Left ventricle myocardium inferior (tissue), 1 donor: ENCODE results near the gene MRPL16. TPM values are rescaled to one million over a fixed set of nuclear protein-coding genes. Genes with fewer than 3 reads are reported as not detected.

Experiments used
- DNase-seq: peaks from one replicate; pipeline ENCODE4 v3.0.0-alpha.2; 2020
- H3K27ac ChIP-seq: fragments of 200-600 bp; replicated peaks from 2 replicates; pipeline ENCODE4 v1.8.0; 2021
- H3K27me3 ChIP-seq: fragments of 200-600 bp; 2 replicates; pipeline ENCODE4 v1.8.0; 2021; ENCODE audit warnings: low read depth
- H3K36me3 ChIP-seq: fragments of 200-600 bp; 2 replicates; pipeline ENCODE4 v1.8.0; 2021
- H3K4me1 ChIP-seq: fragments of 200-600 bp; 2 replicates; pipeline ENCODE4 v1.8.0; 2021
- H3K4me3 ChIP-seq: fragments of 200-600 bp; 2 replicates; pipeline ENCODE4 v1.8.0; 2021; ENCODE audit warnings: mild to moderate bottlenecking, moderate library complexity
- H3K9me3 ChIP-seq: fragments of 200-600 bp; replicated peaks from 2 replicates; pipeline ENCODE4 v1.8.0; 2021
- CTCF ChIP-seq: fragments of 200-600 bp; IDR thresholded peaks from 2 replicates; pipeline ENCODE4 v1.8.0; 2021; ENCODE audit warnings: antibody characterized with exemption, mild to moderate bottlenecking, borderline replicate concordance
- intact Hi-C: fragments of 100-400 bp; cut with micrococcal nuclease; formaldehyde crosslinking; loops from one replicate; pipeline ENCODE4 v1.11.0; 2022
- total RNA-seq: library from RNA; stranded (reverse); fragmentation: NEBNext Ultra II Directional; extraction: Animal tissue kit (Norgen Biotek cat#: 25700); gene quantifications from one replicate; pipeline ENCODE4 v1.2.1, GENCODE V29; 2021
- donor health status: DM: no; HTN: yes; CAD: no; lungs with severe emphysema.

Gene MRPL16
- total RNA-seq, 1 donor from 2014 or later, result 93.2 TPM

DNA sequence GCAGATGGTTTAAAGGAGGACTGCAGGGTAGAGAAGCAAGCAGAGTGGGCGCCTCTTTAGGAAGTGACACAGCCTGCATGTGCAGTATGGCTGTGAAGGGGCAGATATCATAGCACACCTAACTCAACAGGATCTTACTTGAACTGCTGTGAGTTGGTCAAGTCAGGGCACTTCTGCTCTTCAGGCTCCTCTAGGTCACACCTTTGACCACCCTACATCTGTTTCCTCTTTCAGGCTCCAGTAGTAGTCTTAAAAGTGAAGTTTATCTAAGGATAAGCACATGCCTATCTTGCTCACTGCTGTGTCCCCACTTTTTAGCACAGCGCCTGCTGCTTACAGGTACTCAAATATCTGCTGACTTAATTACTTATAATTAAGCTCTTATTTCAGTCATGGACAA lies 6.5 kb downstream of the MRPL16 start:
- no peak for TF ChIP-seq CTCF
- Histone ChIP-seq H3K4me1 (peaks cover 19% of the 10 kb centered on the region), H3K9me3 (no peaks in the 10 kb centered on the region), H3K4me3 (no peak overlapping the region), H3K36me3 (peaks cover 55% of the 10 kb centered on the region), H3K27me3 (no peaks in the 10 kb centered on the region), H3K27ac (peak overlapping the region; percentile 7)
- no peak for DNase-seq
- intact Hi-C loops, result no loop called here

DNA sequence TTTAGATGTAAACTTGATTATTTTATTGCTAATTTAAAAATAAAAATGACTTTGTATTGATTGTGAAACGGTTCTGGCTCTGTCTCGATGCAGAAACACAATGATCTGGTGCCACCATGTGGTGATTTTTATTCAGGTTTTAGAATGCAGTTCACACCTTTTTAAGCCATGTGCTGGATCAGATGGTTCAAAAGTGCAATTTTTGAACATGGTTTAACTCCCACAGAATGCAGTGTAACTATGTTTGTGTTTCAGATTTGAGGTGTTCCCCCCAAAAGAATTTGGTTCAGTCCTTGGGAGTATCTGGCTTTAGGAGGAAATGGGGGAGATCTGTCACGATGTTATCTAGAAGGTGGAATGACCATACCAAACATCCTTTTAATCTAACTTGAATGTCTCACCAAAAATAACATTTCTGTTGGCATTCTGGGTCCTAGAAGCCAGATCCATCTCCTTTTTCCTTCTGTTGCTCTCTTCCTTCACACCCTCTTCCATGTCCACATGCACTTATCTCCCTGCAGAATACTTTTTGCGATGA lies 7.9 kb downstream of the MRPL16 start:
- Histone ChIP-seq H3K4me1 (peaks cover 19% of the 10 kb centered on the region), H3K36me3 (peaks cover 54% of the 10 kb centered on the region), H3K27me3 (no peaks in the 10 kb centered on the region), H3K9me3 (no peaks in the 10 kb centered on the region), H3K27ac (peak overlapping the region; percentile 74), H3K4me3 (no peak overlapping the region)
- intact Hi-C loops, result loop anchor here (2.0 kb wide), 1 partner anchor 48 kb away; the partner anchor contains the start of gene STX3
- DNase-seq, result no peak
- peak; percentile 80 for TF ChIP-seq CTCF

- DNase-seq, result no peak
- no peaks in the 10 kb centered on the region for H3K27me3 ChIP-seq
- intact Hi-C loops, result loop anchor here (2.0 kb wide), 1 partner anchor 47 kb away; the partner anchor contains the start of gene STX3
- H3K36me3 ChIP-seq, result peaks cover 60% of the 10 kb centered on the region
- H3K27ac ChIP-seq, result peak overlapping the region; percentile 74
- H3K4me3 ChIP-seq, result no peak overlapping the region
- no peaks in the 10 kb centered on the region for H3K9me3 ChIP-seq
- no peak for TF ChIP-seq CTCF
- peaks cover 19% of the 10 kb centered on the region for H3K4me1 ChIP-seq
These were observed 8.5 kb downstream of the MRPL16 start for GRCh38 chr11:59801981-59802638.

DNA sequence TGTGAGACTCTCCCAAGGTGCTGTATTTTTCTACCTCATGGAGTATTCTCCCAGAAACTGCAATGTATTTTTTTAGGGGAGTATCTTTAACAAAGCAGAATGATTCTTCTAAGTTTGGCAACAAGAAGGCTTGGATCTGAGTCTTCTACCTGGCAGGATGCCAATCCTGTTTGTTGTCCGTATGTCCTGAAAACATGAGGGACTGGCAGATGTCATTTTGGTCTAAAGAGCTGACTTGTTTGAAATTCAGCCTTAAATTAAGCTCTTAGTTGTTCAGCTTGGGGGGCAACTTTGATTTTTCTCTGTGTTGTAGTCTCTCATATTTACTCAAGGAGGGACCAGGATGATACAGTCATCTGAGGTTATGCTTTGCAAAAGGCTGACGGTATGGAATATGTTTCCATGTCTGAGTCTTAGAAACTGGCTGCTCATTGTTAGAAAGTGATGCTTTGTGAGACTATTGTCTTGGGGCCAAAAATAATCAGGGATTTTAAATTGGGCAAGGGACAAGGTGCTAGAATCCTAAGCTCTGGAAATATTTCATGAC lies 9.3 kb downstream of the MRPL16 start:
- Histone ChIP-seq H3K27ac (peak overlapping the region; percentile 74), H3K27me3 (no peaks in the 10 kb centered on the region), H3K9me3 (no peaks in the 10 kb centered on the region), H3K36me3 (peaks cover 59% of the 10 kb centered on the region), H3K4me1 (peaks cover 19% of the 10 kb centered on the region), H3K4me3 (no peak overlapping the region)
- TF ChIP-seq CTCF, result no peak
- no peak for DNase-seq
- intact Hi-C loops, result no loop called here

- intact Hi-C loops, result no loop called here
- peaks cover 61% of the 10 kb centered on the region for H3K36me3 ChIP-seq
- no peak for DNase-seq
- no peak for TF ChIP-seq CTCF
- H3K4me1 ChIP-seq, result peaks cover 19% of the 10 kb centered on the region
- H3K9me3 ChIP-seq, result no peaks in the 10 kb centered on the region
- H3K27ac ChIP-seq, result peak overlapping the region; percentile 74
- H3K4me3 ChIP-seq, result no peak overlapping the region
- no peaks in the 10 kb centered on the region for H3K27me3 ChIP-seq
These were observed 10.1 kb downstream of the MRPL16 start for GRCh38 chr11:59800390-59801025.
